ENCODE measurements around the gene PLAAT1. TPM values are rescaled to one million over a fixed set of nuclear protein-coding genes. Genes with fewer than 3 reads are reported as not detected.

The PLAAT1 gene
- total and polyA plus RNA-seq, 5 experiments from 2014 or later, result not detected

- DNase-seq (no peak), ATAC-seq (no peak)
- H3K4me3 Mint-ChIP-seq, result no peak overlapping the region
- no peaks in the 10 kb centered on the region for H3K4me1 Mint-ChIP-seq
- POLR2A ChIA-PET, result no interaction called here
- H3K9me3 Mint-ChIP-seq, result peaks cover 0 to 2% (median 0%) of the 10 kb centered on the region in 9 donors
- H3K27ac Mint-ChIP-seq, result peak overlapping the region in 1 of 10 donors; percentile 26
- peaks cover 0 to 13% (median 0%) of the 10 kb centered on the region in 5 donors for H3K27me3 Mint-ChIP-seq
- H3K36me3 Mint-ChIP-seq, result no peaks in the 10 kb centered on the region
Measured at GRCh38 chr3:193269343-193270028, 28.5 kb downstream of the PLAAT1 start.

- Mint-ChIP-seq H3K9me3 (peaks cover 0 to 2% (median 0%) of the 10 kb centered on the region in 9 donors), H3K4me1 (no peaks in the 10 kb centered on the region), H3K27me3 (peaks cover 0 to 13% (median 0%) of the 10 kb centered on the region in 5 donors), H3K36me3 (no peaks in the 10 kb centered on the region), H3K4me3 (no peak overlapping the region), H3K27ac (no peak overlapping the region)
- POLR2A ChIA-PET, result no interaction called here
- DNase-seq (no peak), ATAC-seq (no peak)
Measured at GRCh38 chr3:193270451-193270850, 29.4 kb downstream of the PLAAT1 start.

DNA sequence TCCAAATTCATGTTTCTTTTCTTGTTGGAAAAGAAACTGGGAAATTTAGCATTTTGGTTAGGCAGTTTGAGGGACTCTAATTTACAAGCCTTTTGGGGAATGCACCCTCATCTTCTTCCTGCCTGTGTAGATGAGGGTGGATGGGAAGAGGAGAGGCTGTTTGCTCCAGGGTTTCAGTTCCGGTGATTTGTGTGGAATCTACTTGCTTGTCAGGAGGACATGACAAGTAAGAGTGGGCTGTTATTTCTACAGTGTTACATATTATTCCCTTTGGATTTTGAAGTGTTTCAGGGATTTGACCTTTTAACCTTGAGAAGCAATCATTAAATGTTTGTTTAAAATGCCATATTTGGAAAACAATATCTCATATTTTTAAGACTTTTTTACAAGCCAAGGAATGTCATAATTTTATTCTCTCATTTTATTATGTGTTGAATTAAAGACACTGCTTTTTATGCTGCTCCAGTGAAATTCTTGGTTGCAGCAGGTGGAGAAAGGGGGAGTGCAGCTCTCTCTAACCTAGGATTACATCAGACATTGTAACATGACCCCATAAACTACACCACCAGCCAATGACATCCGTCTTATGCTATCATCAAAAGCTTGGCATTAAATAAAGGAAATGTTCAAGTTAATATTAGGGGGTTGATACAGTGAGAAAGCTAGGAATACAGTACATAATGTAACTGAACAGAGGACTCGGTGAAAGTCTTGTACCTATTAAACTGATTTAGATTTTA is 30.2 kb downstream of the PLAAT1 start:
- Mint-ChIP-seq H3K4me1 (no peaks in the 10 kb centered on the region), H3K9me3 (peaks cover 0 to 2% (median 0%) of the 10 kb centered on the region in 9 donors), H3K27me3 (peaks cover 0 to 13% (median 0%) of the 10 kb centered on the region in 5 donors), H3K27ac (no peak overlapping the region), H3K36me3 (no peaks in the 10 kb centered on the region), H3K4me3 (no peak overlapping the region)
- ATAC-seq (no peak), DNase-seq (no peak)
- POLR2A ChIA-PET, result no interaction called here

- H3K9me3 Mint-ChIP-seq, result peaks cover 0 to 31% (median 15%) of the 10 kb centered on the region in 9 donors
- H3K4me1 Mint-ChIP-seq, result no peaks in the 10 kb centered on the region
- POLR2A ChIA-PET, result no interaction called here
- no peak overlapping the region for H3K4me3 Mint-ChIP-seq
- H3K36me3 Mint-ChIP-seq, result no peaks in the 10 kb centered on the region
- DNase-seq (no peak), ATAC-seq (no peak)
- no peak overlapping the region for H3K27ac Mint-ChIP-seq
- peaks cover 0 to 14% (median 5%) of the 10 kb centered on the region in 5 donors for H3K27me3 Mint-ChIP-seq
Measured at GRCh38 chr3:193292386-193292785, 51.4 kb downstream of the PLAAT1 start.

- Mint-ChIP-seq H3K27ac (no peak overlapping the region), H3K4me1 (no peaks in the 10 kb centered on the region), H3K9me3 (peaks cover 0 to 19% (median 9%) of the 10 kb centered on the region in 9 donors), H3K36me3 (no peaks in the 10 kb centered on the region), H3K27me3 (peaks cover 0 to 14% (median 5%) of the 10 kb centered on the region in 5 donors), H3K4me3 (no peak overlapping the region)
- ATAC-seq (no peak), DNase-seq (no peak)
- POLR2A ChIA-PET, result no interaction called here
Measured at GRCh38 chr3:193295985-193296384, 55.0 kb downstream of the PLAAT1 start.

DNA sequence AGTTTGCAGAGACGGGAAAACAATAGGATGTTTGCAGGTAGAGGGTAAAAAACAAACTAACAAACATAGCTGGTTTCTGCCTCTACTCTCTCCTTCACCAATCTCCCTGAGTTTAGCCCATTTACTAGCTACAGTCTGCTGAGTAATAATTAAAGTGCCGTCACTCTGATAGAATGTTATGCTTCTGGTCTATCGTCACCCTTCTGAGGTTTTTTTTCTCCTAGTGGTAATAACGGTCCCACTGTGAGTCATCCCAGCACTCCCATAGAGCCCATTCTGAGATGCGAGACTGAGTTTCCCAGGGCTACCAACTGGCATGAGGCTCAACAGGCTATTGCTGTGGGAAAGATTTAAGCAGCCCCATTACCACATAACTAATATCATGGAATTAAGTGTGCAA is 56.4 kb downstream of the PLAAT1 start:
- Mint-ChIP-seq H3K27ac (no peak overlapping the region), H3K27me3 (peaks cover 0 to 14% (median 5%) of the 10 kb centered on the region in 5 donors), H3K4me1 (no peaks in the 10 kb centered on the region), H3K9me3 (peaks cover 0 to 15% (median 6%) of the 10 kb centered on the region in 9 donors), H3K36me3 (no peaks in the 10 kb centered on the region), H3K4me3 (no peak overlapping the region)
- POLR2A ChIA-PET, result no interaction called here
- ATAC-seq, result no peak
- DNase-seq, result no peak

DNA sequence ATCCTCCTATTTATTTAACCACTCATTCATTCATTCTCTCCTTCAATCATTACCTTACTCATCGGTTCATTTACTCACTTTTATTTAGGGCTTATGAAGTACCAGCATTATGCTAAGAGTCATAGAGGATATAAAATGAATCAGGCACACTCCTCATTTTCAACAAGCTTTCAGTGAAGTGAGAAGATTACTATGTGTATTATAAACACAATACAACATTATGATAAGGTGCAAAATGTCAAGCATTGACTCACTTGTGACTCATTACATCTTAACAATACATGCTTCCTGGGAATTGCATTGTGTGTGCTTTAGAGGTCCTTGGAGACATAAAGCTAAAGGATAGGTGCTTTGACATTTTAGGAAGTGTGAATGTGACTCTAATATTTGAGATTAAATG is 60.4 kb downstream of the PLAAT1 start:
- DNase-seq (no peak), ATAC-seq (no peak)
- peaks cover 0 to 6% (median 3%) of the 10 kb centered on the region in 9 donors for H3K9me3 Mint-ChIP-seq
- H3K36me3 Mint-ChIP-seq, result no peaks in the 10 kb centered on the region
- H3K27ac Mint-ChIP-seq, result no peak overlapping the region
- no peaks in the 10 kb centered on the region for H3K4me1 Mint-ChIP-seq
- POLR2A ChIA-PET, result no interaction called here
- no peak overlapping the region for H3K4me3 Mint-ChIP-seq
- H3K27me3 Mint-ChIP-seq, result peaks cover 5 to 19% (median 8%) of the 10 kb centered on the region in 5 donors

GRCh38 chr3:193305356-193305755 is 64.3 kb downstream of the PLAAT1 start:
- H3K4me1 Mint-ChIP-seq, result no peaks in the 10 kb centered on the region

DNA sequence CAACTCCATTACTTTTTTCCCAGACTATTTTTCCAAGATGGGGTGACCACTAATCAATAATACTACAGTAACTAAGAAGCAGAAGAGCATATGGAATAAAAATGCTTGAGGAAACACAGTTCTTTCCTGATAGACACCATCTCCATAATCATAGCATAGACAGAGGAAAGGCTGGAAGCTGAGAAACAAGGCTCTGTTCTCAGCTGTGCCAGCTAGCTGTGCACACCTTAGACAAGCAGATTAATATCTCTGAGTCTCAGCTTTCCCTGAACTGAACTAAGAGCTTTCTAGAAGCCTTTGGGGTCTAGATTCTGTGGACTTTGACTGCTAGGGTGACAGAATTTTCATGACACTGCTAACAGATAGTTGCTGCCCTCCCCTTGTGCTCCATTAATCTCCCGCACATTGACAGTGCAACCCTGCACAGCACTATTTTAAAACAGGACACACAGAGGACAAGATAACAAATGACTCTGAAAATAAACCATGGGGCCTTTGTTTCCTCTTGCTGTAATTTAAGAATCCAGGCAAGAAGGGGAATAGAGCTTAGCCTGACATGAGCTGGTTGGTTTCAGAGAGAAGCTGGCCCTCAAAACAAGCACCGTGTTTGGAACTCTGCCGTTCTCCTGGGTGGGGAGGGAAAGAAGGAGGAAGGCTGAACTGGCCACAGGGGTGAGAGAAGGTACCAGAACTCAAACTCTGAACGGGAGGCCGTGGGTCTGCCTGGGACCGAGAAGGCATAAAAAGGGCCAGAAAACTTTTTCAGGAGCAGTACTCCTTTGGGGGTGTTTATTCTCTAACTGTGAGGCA is 70.1 kb downstream of the PLAAT1 start:
- Mint-ChIP-seq H3K9me3 (no peaks in the 10 kb centered on the region), H3K27me3 (peaks cover 2 to 18% (median 6%) of the 10 kb centered on the region in 5 donors), H3K36me3 (no peaks in the 10 kb centered on the region), H3K4me1 (no peaks in the 10 kb centered on the region), H3K4me3 (no peak overlapping the region), H3K27ac (no peak overlapping the region)
- POLR2A ChIA-PET, result no interaction called here
- DNase-seq (no peak), ATAC-seq (no peak)

More at GRCh38 chr3:193305356-193305755, 64.3 kb downstream of the PLAAT1 start:
- no peak for ATAC-seq
- no peak for DNase-seq
- Mint-ChIP-seq H3K4me3 (no peak overlapping the region), H3K27me3 (peaks cover 9 to 31% (median 11%) of the 10 kb centered on the region in 5 donors), H3K36me3 (no peaks in the 10 kb centered on the region), H3K9me3 (peaks cover 0 to 4% (median 0%) of the 10 kb centered on the region in 9 donors), H3K27ac (no peak overlapping the region)
- POLR2A ChIA-PET, result no interaction called here

DNA sequence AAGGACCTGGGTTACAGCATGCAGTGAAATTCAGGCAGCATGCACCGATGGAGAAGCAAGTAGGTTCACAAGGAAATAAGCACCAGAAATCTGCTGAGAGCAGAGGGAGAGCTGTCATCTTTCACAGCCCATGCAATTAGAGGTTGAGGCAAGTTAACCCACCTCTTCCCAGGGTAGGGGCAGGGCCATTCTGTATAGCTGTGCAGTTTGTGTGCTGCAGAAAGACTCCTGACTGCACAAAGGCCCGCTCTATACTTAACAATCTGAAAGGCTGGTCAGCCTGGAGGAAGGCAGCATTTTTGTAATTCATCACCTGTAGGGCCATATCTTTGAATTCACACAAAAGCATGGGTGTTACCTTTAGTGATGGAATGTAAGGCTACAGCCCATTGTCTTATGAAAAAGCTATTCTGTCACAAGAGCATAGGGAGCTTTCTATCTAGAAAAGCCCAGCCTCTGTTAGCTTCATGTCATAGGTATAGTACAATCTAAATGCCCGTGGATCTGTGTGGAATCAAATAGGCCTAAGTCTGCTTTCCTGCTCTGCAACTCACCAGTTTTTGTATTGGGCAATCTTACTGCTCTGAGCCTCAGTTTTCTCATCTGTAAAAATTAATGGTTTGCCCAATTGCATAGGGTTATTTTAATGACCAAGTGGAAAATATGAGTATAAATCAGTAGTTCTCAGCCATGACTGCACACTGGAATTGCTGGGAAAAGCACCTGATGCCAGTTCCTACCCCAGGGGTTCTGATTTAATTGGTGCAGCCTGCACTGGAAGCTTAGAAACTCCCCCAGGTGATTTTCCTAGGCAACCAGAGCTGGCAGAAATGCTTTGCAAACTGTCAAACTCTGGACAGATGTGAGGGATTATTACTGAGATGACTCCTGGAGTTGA is 72.3 kb downstream of the PLAAT1 start:
- POLR2A ChIA-PET, result no interaction called here
- H3K36me3 Mint-ChIP-seq, result no peaks in the 10 kb centered on the region
- no peak overlapping the region for H3K4me3 Mint-ChIP-seq
- H3K27me3 Mint-ChIP-seq, result peaks cover 2 to 18% (median 6%) of the 10 kb centered on the region in 5 donors
- DNase-seq, result no peak
- no peaks in the 10 kb centered on the region for H3K4me1 Mint-ChIP-seq
- no peak for ATAC-seq
- no peak overlapping the region for H3K27ac Mint-ChIP-seq
- H3K9me3 Mint-ChIP-seq, result no peaks in the 10 kb centered on the region

- Mint-ChIP-seq H3K27ac (no peak overlapping the region), H3K4me3 (no peak overlapping the region), H3K4me1 (no peaks in the 10 kb centered on the region), H3K9me3 (no peaks in the 10 kb centered on the region), H3K27me3 (peaks cover 2 to 17% (median 6%) of the 10 kb centered on the region in 5 donors), H3K36me3 (no peaks in the 10 kb centered on the region)
- POLR2A ChIA-PET, result no interaction called here
- no peak for DNase-seq
- no peak for ATAC-seq
Measured at GRCh38 chr3:193314161-193314560, 73.1 kb downstream of the PLAAT1 start.

DNA sequence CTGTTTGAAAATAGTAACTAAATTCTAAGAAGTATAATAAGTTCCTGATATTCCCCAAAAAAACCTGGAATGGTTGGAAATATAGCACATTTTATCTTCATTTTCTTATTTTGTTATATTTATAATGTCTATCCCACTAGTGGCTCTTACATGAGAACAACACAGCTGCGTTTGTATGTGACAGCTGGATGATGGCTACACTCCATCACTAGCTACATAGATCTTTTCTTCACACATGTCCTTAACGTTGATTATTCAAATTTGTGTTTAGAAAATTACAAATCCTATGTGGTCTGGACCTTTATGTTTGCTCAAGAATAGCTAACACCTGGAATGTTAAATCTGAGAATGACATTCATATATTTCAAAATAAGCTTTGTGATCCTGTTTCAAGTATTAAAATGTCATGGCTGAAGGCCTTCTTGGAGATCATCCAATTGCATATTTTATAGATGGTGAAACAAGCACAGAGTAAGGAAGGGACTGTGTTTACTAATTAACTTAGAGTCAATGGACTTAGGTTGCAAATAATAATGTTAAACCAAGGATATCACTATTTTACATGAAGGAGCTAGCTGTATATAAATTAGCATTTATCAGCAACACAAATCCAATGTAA is 76.8 kb downstream of the PLAAT1 start:
- DNase-seq, result no peak
- no peak for ATAC-seq
- H3K27me3 Mint-ChIP-seq, result peaks cover 0 to 5% (median 2%) of the 10 kb centered on the region in 5 donors
- no peak overlapping the region for H3K4me3 Mint-ChIP-seq
- H3K36me3 Mint-ChIP-seq, result no peaks in the 10 kb centered on the region
- H3K9me3 Mint-ChIP-seq, result no peaks in the 10 kb centered on the region
- POLR2A ChIA-PET, result no interaction called here
- H3K27ac Mint-ChIP-seq, result no peak overlapping the region
- H3K4me1 Mint-ChIP-seq, result no peaks in the 10 kb centered on the region
